GM21447 (cell line): ENCODE measurements around the gene RUBCN.

Source experiments
- ATAC-seq: cut with Tn5 transposase; IDR thresholded peaks from one replicate; pipeline ENCODE4 v1.9.1; 2021; ENCODE audit not compliant: unreplicated experiment

Gene RUBCN

GRCh38 chr3:197736491-197737318 is at the start of gene RUBCN:
TSS of gene RUBCN (minus strand) at chr3:197736904. CDS start at chr3:197736719, 185 bp downstream.
- peak; percentile 68 for ATAC-seq

- ATAC-seq: no peak
Observed at GRCh38 chr3:197784019-197784585, 47.4 kb upstream of the RUBCN start.

- ATAC-seq: peak; percentile 69
Observed at GRCh38 chr3:197782230-197782629, 45.5 kb upstream of the RUBCN start.

- ATAC-seq: no peak
Observed at GRCh38 chr3:197775317-197775716, 38.6 kb upstream of the RUBCN start.

- no peak for ATAC-seq
Observed at GRCh38 chr3:197761784-197762183, 25.1 kb upstream of the RUBCN start.

GRCh38 chr3:197758512-197758911 is 21.8 kb upstream of the RUBCN start:
- ATAC-seq: no peak

- no peak for ATAC-seq
Observed at GRCh38 chr3:197756704-197757103, 20.0 kb upstream of the RUBCN start.

GRCh38 chr3:197753263-197753662 is 16.6 kb upstream of the RUBCN start:
- no peak for ATAC-seq

GRCh38 chr3:197752107-197752506 is 15.4 kb upstream of the RUBCN start:
- no peak for ATAC-seq

- ATAC-seq: no peak
Observed at GRCh38 chr3:197750858-197751737, 14.4 kb upstream of the RUBCN start.

- peak; percentile 54 for ATAC-seq
Observed at GRCh38 chr3:197750396-197750831, 13.7 kb upstream of the RUBCN start.

GRCh38 chr3:197749601-197750395 is 13.1 kb upstream of the RUBCN start, which contains the start of gene FYTTD1:
TSS of gene FYTTD1 (plus strand) at chr3:197749883. CDS start at chr3:197749972, 89 bp downstream.
- peak; percentile 59 for ATAC-seq

- peak; percentile 29 for ATAC-seq
Observed at GRCh38 chr3:197749315-197749600, 12.6 kb upstream of the RUBCN start.

GRCh38 chr3:197748597-197749314 is 12.1 kb upstream of the RUBCN start:
- ATAC-seq: no peak

GRCh38 chr3:197746801-197747237 is 10.1 kb upstream of the RUBCN start:
- no peak for ATAC-seq

- no peak for ATAC-seq
Observed at GRCh38 chr3:197746209-197746608, 9.5 kb upstream of the RUBCN start.

- ATAC-seq: no peak
Observed at GRCh38 chr3:197742787-197743186, 6.1 kb upstream of the RUBCN start.

- ATAC-seq: no peak
Observed at GRCh38 chr3:197737749-197738462, 1.2 kb upstream of the RUBCN start.

- no peak for ATAC-seq
Observed at GRCh38 chr3:197737319-197737649, 580 bp upstream of the RUBCN start.
